Testis (tissue), 2 donors: ENCODE results near the gene PRR7.

Experiments used
- CTCF ChIP-seq, 3 experiments: fragments of 450-650 bp in 2 of 3; fragments of 200-600 bp in 1 of 3; sonication (generic) in 1 of 3; IDR thresholded peaks; one replicate each; pipeline ENCODE4 v1.5.1; 2016 to 2019; ENCODE audit warnings: antibody characterized with exemption in 3 of 3, mild to moderate bottlenecking in 2 of 3, moderate library complexity in 1 of 3
- POLR2A ChIP-seq: fragments of 450-650 bp; IDR thresholded peaks from one replicate; pipeline ENCODE4 v1.6.1; 2017; ENCODE audit warnings: antibody characterized with exemption, mild to moderate bottlenecking, moderate library complexity

DNA sequence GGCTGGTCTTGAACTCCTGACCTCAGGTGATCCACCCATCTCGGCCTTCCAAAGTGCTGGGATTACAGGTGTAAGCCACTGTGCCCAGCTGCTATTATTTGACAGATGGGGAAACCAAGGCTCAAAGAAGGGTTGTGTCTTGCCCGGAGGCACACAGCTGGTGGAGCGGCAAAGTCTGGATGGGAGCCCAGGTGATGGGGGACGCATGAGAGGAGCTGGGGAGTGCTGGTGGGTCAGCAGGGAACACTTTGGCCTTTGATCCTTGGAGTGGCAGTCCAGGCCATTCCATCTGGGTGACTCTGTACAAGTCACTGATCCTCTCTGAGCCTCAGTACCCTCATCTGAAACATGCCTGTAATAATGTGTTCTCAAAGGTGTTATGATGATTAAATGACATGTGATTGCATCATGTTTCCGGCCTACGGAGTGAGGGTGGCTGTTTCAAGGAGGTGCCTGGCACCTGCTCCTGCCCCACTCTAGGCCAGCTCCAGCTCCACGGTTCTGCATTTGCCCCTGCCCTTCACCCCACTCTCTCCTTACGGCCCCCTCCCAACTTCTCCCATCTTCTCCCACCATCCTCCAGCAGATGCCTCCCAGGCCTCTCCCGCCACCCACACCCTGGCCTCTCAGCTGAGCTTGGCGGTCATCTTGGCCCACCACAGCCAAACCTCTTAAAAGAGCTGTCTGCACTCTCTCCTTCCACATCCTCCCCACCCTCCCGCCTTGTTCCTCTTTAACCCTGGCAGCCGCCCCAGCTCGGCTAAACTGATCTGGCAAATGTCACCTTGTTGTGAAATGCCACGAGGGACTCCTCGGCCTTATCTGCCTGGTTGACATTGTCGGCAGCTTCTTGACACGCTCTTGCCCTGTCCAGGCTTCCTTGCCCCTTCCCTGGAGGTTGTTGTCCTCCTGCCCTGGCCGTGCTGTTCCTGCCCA, 32.4 kb downstream of the PRR7 start:
- TF ChIP-seq POLR2A (no peak), CTCF (IDR thresholded peaks at IDR 0.05) (no peak)
